ENCODE results near the gene DEFB112.
A peak's percentile ranks its signal among the peaks of the same experiment; 100 is the strongest.

Gene DEFB112

GRCh38 chr6:50030777-50031562, 18.8 kb downstream of the DEFB112 start:
- H3K9me3 Mint-ChIP-seq = no peaks in the 10 kb centered on the region
- no peaks in the 10 kb centered on the region for H3K27me3 Mint-ChIP-seq (ENCODE audit: low read depth)
- H3K36me3 Mint-ChIP-seq (ENCODE audit: low read depth) = no peaks in the 10 kb centered on the region
- peak overlapping the region in 1 of 3 experiments; percentile 14 for H3K4me3 Mint-ChIP-seq
- H3K4me1 Mint-ChIP-seq = no peaks in the 10 kb centered on the region
- H3K27ac Mint-ChIP-seq = no peak overlapping the region
- TF ChIP-seq, protein P1, sequence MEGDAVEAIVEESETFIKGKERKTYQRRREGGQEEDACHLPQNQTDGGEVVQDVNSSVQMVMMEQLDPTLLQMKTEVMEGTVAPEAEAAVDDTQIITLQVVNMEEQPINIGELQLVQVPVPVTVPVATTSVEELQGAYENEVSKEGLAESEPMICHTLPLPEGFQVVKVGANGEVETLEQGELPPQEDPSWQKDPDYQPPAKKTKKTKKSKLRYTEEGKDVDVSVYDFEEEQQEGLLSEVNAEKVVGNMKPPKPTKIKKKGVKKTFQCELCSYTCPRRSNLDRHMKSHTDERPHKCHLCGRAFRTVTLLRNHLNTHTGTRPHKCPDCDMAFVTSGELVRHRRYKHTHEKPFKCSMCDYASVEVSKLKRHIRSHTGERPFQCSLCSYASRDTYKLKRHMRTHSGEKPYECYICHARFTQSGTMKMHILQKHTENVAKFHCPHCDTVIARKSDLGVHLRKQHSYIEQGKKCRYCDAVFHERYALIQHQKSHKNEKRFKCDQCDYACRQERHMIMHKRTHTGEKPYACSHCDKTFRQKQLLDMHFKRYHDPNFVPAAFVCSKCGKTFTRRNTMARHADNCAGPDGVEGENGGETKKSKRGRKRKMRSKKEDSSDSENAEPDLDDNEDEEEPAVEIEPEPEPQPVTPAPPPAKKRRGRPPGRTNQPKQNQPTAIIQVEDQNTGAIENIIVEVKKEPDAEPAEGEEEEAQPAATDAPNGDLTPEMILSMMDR (IDR thresholded peaks at IDR 0.05; ENCODE audit: unreplicated experiment in 3 of 3) = peak in 1 of 3 experiments; percentile 27

DNA sequence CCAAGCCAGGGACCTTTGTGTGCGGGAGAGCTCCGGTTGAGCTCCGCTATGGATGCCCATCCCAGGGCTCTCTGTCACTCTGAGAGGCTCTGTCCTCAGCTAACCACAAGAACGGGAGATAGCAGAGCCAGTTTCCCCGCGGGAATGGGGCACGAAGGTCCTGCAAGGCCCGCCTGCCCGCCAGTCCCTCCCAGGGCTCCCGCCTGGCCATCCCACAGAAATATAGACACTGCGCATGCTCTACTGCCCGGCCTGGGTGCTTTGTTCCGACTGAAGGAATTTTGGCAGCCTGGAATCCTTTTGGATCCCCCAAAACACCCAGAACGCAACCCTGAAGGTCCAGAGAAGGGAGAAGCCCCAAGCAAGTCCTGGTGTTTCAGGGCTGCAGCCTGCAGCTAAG, 19.4 kb downstream of the DEFB112 start:
- H3K36me3 Mint-ChIP-seq (ENCODE audit: low read depth) = no peaks in the 10 kb centered on the region
- TF ChIP-seq, protein P1 (IDR thresholded peaks at IDR 0.05; ENCODE audit: unreplicated experiment in 3 of 3) = no peak
- no peak overlapping the region for H3K27ac Mint-ChIP-seq
- H3K4me1 Mint-ChIP-seq = no peaks in the 10 kb centered on the region
- no peak overlapping the region for H3K4me3 Mint-ChIP-seq
- H3K27me3 Mint-ChIP-seq (ENCODE audit: low read depth) = no peaks in the 10 kb centered on the region
- H3K9me3 Mint-ChIP-seq = no peaks in the 10 kb centered on the region

DNA sequence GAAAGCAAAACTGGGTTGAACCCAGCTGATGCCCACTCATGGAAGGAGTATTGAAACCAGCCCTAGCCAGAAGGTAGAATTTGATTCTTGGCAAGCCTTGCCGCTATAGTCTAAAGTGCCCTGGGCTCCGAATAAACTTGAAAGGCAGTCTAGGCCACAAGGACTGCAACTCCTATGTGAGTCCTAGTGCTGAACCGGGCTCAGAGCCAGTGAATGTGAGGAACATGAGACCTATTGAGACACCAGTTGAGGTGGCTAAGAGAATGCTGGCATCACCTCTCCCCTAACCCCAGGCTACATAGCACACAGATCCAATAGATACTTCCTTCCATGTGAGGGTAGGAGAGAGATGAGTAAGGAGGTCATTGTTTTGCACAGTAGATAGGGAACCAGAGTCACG, 24.5 kb downstream of the DEFB112 start:
- H3K4me3 Mint-ChIP-seq = no peak overlapping the region
- no peaks in the 10 kb centered on the region for H3K27me3 Mint-ChIP-seq (ENCODE audit: low read depth)
- H3K9me3 Mint-ChIP-seq = no peaks in the 10 kb centered on the region
- no peaks in the 10 kb centered on the region for H3K36me3 Mint-ChIP-seq (ENCODE audit: low read depth)
- H3K27ac Mint-ChIP-seq = no peak overlapping the region
- no peaks in the 10 kb centered on the region for H3K4me1 Mint-ChIP-seq
- TF ChIP-seq, protein P1 (IDR thresholded peaks at IDR 0.05; ENCODE audit: unreplicated experiment in 3 of 3) = no peak

DNA sequence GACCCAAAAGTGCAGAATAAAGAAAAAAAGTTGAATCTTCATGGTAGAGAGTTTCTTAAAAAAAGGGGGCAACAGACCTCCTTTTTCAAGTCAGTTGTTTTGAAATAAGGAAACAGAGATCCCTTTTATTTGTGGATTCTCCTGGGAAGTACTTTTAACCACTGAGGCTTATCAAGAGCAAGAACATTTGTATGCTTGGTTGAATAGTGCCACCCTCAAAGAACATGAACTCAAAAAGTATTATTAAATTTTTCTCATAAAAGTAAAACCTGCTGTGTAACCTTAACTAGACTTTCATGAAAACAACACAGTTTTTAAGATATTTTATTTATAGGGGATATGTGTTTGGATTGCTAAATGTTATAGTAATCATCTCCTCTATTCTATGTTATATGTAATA, 27.8 kb downstream of the DEFB112 start, which contains the start of gene DEFB110:
DEFB110 (minus strand) TSS at position 101 of the 400 bp plus-strand sequence; CDS start at position 42, 59 bp downstream.
- Mint-ChIP-seq H3K4me3 (no peak within 1 kb of the TSS), H3K27ac (no peak within 1 kb of the TSS), H3K27me3 (ENCODE audit: low read depth) (no peaks in the 10 kb centered on the region), H3K4me1 (no peaks in the 10 kb centered on the region), H3K9me3 (no peaks in the 10 kb centered on the region), H3K36me3 (ENCODE audit: low read depth) (no peaks in the 10 kb centered on the region)
- TF ChIP-seq, protein P1 (IDR thresholded peaks at IDR 0.05; ENCODE audit: unreplicated experiment in 3 of 3) = no peak

DNA sequence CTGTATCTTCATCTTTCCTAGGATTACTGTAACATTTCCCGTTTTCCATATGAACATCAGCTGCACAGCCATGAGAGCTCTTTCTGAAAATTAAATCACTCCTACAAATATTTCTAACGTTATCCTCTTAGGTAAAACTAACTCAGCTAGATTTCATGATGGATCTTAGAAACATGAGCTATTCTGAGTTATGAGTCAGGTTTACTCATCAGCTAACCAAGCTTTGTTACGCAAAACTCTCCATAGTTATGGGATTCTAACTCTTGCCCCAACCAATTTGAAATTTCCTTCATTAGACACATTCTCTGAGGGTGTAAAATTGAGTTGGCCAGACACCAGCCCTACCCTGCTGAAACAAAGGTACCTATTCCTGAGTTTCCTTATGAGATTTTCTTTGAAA, 41.9 kb downstream of the DEFB112 start:
- no peaks in the 10 kb centered on the region for H3K36me3 Mint-ChIP-seq (ENCODE audit: low read depth)
- no peak overlapping the region for H3K27ac Mint-ChIP-seq
- no peak overlapping the region for H3K4me3 Mint-ChIP-seq
- TF ChIP-seq, protein P1 (IDR thresholded peaks at IDR 0.05; ENCODE audit: unreplicated experiment in 3 of 3) = no peak
- no peaks in the 10 kb centered on the region for H3K4me1 Mint-ChIP-seq
- no peaks in the 10 kb centered on the region for H3K9me3 Mint-ChIP-seq
- no peaks in the 10 kb centered on the region for H3K27me3 Mint-ChIP-seq (ENCODE audit: low read depth)

DNA sequence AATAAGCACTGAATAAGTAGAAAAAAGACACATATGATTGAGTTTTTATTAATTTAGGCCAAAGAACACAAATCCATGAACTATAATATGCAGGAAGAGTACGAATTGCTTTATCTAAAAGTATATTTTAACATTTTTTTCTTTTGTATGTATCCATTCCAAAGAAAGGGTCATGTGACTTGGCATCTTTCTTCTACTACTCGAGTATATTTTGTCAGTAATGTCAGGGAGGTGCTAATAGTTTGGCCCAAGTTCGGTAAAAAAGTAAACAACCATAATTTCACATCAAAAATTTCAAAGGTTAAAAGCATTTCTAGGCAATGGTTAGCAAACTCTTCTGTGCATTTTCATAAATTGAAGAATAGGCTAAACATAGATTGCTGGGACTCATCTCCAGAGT, 46.6 kb downstream of the DEFB112 start:
- H3K36me3 Mint-ChIP-seq (ENCODE audit: low read depth) = no peaks in the 10 kb centered on the region
- no peaks in the 10 kb centered on the region for H3K4me1 Mint-ChIP-seq
- TF ChIP-seq, protein P1 (IDR thresholded peaks at IDR 0.05; ENCODE audit: unreplicated experiment in 3 of 3) = no peak
- no peaks in the 10 kb centered on the region for H3K27me3 Mint-ChIP-seq (ENCODE audit: low read depth)
- no peak overlapping the region for H3K4me3 Mint-ChIP-seq
- H3K27ac Mint-ChIP-seq = no peak overlapping the region
- H3K9me3 Mint-ChIP-seq = no peaks in the 10 kb centered on the region
